Measurements from ENCODE around the gene HSPB7. TPM values are rescaled to one million over a fixed set of nuclear protein-coding genes. Genes with fewer than 3 reads are reported as not detected.
"Not testable (repeated sequence)": the region's sequence is repeated elsewhere in the genome, so short reads cannot be mapped to it uniquely, and the experiment has no call there.

HSPB7 gene
- total RNA-seq, 1 donor from 2014 or later: not detected

- no peak for DNase-seq (ENCODE audit: extremely low read depth, low read depth, low spot score)
Measured at GRCh38 chr1:16009030-16009460, 8.8 kb downstream of the HSPB7 start.

DNA sequence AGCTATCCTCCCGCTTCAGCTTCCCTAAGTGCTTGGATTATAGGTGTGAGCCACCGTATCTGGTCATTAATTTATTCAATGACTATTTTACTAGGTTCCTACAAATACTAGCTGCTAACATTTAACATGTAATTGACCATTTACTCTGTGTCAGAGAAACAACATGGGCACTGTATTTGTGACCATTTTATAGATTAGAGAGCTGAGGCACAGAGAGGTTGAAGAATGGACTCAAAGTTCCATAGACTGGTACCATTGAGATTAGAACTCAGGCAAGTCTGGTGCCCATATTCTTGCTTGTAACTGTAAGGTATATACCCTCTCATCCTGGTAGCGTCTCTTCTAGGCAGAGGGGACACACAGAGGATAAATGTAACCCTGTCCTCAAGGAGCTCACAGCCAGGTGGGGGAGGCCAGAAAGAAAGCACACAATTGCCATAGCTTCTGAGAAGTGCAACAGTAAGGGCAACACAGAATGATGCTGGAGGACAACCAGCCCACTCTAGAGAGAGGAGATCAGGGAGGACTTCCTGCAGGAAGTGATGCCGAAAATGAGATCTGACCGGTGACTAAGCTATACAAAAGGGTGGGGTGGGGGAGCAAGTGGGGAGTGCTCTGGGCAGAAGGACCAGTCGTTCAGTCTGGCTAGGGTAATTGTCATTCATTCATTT lies 10.0 kb downstream of the HSPB7 start:
- no peak for DNase-seq (ENCODE audit: extremely low read depth, low read depth, low spot score)

- DNase-seq (ENCODE audit: extremely low read depth, low read depth, low spot score): no peak
Measured at GRCh38 chr1:16006552-16007485, 11.0 kb downstream of the HSPB7 start.

DNA sequence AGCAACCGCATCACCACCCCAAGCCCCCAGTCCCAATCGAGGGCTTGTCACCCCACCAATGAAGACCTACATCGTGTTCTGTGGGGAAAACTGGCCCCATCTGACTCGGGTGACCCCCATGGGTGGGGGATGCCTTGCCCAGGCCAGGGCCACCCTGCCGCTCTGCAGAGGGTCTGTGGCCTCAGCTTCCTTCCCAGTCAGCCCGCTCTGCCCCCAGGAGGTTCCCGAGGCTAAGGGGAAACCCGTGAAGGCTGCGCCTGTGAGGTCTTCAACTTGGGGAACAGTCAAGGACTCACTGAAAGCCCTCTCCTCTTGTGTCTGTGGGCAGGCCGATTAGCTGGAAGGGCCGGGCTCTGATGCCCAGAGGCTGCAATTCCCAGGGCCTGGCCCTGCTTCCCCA lies 11.8 kb downstream of the HSPB7 start:
- no peak for DNase-seq (ENCODE audit: extremely low read depth, low read depth, low spot score)

GRCh38 chr1:16005597-16005996 lies 12.2 kb downstream of the HSPB7 start:
- DNase-seq (ENCODE audit: extremely low read depth, low read depth, low spot score): no peak

DNA sequence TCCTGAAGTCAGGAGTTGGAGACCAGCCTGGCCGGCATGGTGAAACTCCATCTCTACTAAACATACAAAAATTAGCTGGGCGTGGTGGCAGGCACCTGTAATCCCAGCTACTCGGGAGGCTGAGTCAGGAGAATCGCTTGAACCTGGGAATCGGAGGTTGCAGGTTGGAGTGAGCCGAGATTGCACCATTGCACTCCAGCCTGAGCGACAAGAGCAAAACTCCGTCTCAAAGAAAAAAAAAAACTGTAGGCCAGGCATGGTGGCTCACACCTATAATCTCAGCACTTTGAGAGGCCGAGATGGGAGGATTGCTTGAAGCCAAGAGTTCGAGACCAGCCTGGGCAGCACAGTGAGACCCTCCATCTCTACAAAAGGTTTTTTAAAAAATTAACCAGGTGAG lies 16.6 kb downstream of the HSPB7 start:
- DNase-seq (ENCODE audit: extremely low read depth, low read depth, low spot score): not testable (repeated sequence)

DNA sequence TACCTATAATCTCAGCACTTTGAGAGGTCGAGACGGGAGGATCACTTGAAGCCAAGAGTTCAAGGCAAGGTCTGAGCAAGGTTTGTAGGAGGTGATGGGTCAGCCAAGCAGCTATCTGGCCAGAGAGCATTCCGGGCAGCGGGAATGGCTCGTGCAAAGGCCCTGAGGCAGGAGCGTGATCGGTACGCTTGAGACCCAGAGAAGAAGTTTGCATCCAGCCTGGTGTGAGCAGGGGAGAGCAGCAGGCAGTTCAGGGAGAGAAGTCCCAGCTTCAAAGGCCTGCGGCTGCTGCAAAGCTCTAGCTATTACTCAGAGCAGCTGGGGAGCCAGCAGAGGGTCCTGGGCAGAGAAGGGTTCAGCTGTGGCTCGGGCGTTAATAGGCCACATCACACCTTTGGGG lies 18.9 kb downstream of the HSPB7 start:
- no peak for DNase-seq (ENCODE audit: extremely low read depth, low read depth, low spot score)

DNA sequence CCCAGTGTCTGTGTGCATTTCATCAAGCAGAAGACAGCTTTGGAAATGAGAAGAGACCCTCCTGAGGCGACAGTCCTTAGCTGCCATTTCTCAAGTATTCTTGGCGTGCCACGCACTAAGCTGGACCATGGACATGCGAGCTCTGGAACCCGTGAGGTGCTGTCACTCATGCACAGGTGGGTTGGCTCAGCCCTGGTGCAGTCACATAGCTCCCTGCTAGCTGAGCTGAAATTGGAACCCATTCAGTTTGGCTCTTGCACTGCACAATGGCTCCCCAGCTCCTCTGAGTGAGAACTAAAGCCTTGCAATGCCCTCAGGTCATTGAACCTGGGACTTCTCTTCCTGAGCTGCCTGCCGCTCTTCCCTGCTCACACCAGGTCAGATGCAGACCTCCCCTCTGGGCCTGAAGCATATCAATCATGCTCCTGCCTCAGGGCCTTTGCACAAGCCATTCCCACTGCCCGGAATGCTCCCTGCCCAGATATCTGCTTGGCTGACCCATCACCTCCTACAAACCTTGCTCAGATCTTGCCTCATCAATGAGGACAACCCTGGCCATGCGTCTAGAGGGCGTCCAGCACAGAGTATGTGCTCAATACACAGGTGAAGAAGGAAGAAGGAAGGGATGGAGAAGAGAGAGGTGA lies 20.1 kb downstream of the HSPB7 start:
- DNase-seq (ENCODE audit: extremely low read depth, low read depth, low spot score): no peak

DNA sequence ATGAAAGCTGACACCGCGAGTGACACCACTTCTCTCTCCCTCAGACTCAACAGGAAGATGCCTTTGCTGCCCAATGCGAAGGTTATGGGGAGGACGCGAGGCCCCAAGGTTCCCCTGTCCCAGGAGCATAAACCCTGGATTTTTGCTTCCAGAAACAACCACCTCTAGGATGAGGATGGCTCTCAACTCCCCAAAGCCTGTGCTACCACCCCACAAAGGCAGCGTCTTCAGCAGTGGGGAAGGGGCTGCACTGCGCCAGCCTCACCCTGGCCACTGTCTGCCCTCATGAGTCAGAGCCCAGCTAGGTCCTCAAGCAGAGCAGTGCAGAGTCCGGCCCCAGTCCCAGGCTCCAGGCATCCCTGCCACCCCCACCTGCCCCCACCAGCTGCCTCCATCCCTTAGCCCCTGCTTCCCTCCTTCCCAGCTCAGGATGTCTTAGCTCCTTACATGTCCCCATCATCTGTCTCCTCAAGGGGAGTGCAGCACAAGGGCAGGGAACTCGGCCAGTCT lies 20.7 kb downstream of the HSPB7 start:
- no peak for DNase-seq (ENCODE audit: extremely low read depth, low read depth, low spot score)

DNA sequence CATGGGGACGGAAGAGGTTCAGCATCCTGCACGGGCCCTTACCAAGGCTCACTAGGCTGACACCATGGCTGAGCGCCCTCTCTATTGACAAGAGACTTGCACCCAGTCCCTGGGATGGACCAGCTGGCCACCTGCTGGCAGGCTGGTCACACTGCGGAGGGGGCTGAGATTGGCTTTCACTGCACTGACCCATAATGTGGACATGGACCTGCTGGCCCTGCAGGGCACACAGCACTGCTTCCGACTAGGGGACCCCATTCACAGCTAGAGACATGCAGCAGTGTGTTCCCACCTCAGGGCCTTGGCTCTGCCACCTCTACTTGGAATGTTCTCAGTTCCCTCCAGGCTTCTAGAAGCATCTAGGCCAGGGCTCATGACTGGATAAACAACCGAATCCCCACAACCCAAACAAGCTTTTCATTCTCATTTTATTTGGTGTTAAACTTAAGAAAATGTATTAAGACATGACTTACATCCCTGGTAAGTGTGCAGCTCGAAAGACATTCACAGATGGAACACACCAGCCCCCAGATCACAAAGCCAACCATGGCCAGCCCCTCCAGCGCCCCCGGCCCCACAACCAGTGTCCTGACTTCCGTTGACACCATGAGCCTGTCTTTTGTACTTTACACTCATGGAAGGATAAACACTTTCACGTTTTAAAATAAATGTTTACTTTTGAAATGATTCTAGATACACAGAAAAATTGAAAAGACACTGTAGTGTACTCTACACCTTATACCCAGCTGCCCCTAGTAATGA lies 23.1 kb downstream of the HSPB7 start:
- DNase-seq (ENCODE audit: extremely low read depth, low read depth, low spot score): no peak

DNA sequence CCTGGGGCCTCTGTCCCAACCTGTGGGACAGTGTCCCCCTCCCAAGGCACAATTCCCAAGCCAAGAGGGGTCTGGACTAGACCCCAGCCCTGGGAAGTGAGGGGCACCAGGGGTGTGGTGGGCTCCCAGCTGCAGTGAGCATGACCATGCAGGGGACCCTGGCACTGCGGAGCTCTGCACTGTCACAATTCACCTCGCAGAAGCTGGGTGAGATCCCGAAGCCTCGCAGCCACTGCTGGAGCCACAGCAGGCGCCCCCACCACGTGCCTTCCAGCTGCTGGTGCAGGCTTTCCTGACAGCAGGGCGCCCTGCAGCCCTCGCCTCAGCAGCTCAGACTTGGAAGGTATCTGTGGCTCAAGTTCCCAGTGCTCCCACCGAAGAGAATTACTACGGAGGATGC lies 23.8 kb downstream of the HSPB7 start:
- DNase-seq (ENCODE audit: extremely low read depth, low read depth, low spot score): no peak

DNA sequence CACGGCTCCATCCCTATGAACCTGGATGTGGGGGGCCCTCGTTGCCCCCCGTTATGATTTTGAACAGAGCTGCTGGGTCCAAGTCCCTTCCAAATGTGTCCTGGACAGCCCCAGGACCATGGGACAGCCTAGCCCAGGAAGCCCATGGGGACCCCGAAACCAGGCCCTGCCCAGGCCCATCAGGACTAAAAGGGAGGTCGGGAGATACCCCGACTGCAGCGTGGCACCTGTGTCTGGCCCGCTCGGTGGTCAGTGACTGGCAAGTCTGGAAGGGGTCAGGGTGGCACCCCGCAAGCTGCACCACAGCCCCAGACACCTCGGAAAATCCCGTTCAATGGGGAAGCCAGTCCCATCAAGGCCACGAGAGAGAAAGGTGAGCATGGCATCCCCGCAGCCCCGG lies 24.2 kb downstream of the HSPB7 start:
- DNase-seq (ENCODE audit: extremely low read depth, low read depth, low spot score): no peak

- no peak for DNase-seq (ENCODE audit: extremely low read depth, low read depth, low spot score)
Measured at GRCh38 chr1:15992582-15993500, 25.0 kb downstream of the HSPB7 start.

GRCh38 chr1:15992187-15992553 lies 25.7 kb downstream of the HSPB7 start:
- no peak for DNase-seq (ENCODE audit: extremely low read depth, low read depth, low spot score)

- DNase-seq (ENCODE audit: extremely low read depth, low read depth, low spot score): no peak
Measured at GRCh38 chr1:15991427-15992186, 26.2 kb downstream of the HSPB7 start.

DNA sequence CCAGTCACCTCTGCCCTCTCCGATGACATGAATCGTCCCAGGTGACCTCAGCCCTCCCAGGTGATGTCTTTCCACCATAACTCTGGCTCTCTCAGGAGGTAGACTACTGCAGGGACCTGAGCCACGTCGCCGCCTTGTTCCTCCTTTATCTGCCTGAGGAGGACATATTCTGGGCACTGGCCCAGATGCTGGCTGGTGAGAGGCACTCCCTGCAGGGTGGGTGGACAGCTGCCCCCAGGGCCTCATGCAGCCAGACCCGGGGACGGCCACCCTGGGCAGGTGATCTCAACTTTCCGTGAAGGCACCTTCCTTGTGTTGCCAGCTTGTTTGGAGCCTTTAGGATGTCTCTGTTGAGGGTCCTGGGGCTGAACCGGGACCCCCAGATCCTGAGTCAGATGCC lies 28.1 kb downstream of the HSPB7 start:
- DNase-seq (ENCODE audit: extremely low read depth, low read depth, low spot score): no peak

GRCh38 chr1:15988856-15989736 lies 28.7 kb downstream of the HSPB7 start:
- DNase-seq (ENCODE audit: extremely low read depth, low read depth, low spot score): no peak

Data from glomerular endothelial cell (primary cell).